GM23338 (cell line): Measurements from ENCODE around the gene HBM. TPM values are rescaled to one million over a fixed set of nuclear protein-coding genes. Genes with fewer than 3 reads are reported as not detected.

Experiments used
- ATAC-seq: fragments of 200-7000 bp; cut with Tn5 transposase; 3 replicates; pipeline ENCODE4 v1.9.1; 2020
- DNase-seq: peaks from one replicate; pipeline ENCODE4 v3.0.0-alpha.2; 2015; ENCODE audit warnings: low spot score
- H2AFZ ChIP-seq: fragments of 200-600 bp; sonication (generic); 2 replicates; pipeline ENCODE4 v1.8.0; 2016; ENCODE audit warnings: antibody characterized with exemption, mild to moderate bottlenecking, moderate library complexity
- H3F3A ChIP-seq: fragments of 200-600 bp; sonication (generic); replicated peaks from 2 replicates; pipeline ENCODE4 v1.8.0; 2017; ENCODE audit warnings: antibody characterized with exemption, mixed run types, low read depth
- H3K27ac ChIP-seq: fragments of 200-600 bp; sonication (generic); 2 replicates; pipeline ENCODE4 v1.6.1; 2016; ENCODE audit warnings: low read depth
- H3K27me3 ChIP-seq: fragments of 200-600 bp; sonication (generic); 2 replicates; pipeline ENCODE4 v1.8.0; 2016; ENCODE audit warnings: mild to moderate bottlenecking, mixed run types, moderate library complexity; ENCODE audit not compliant: insufficient read depth
- H3K36me3 ChIP-seq: fragments of 200-600 bp; sonication (generic); 2 replicates; pipeline ENCODE4 v1.8.0; 2016; ENCODE audit warnings: mild to moderate bottlenecking; ENCODE audit not compliant: insufficient read depth
- H3K4me1 ChIP-seq: fragments of 200-600 bp; sonication (generic); 2 replicates; pipeline ENCODE4 v1.8.0; 2016; ENCODE audit warnings: mild to moderate bottlenecking, moderate library complexity; ENCODE audit not compliant: insufficient read depth
- H3K4me2 ChIP-seq: fragments of 200-600 bp; sonication (generic); 2 replicates; pipeline ENCODE4 v1.7.1; 2017; ENCODE audit warnings: mixed run types
- H3K4me3 ChIP-seq: fragments of 200-600 bp; sonication (generic); 2 replicates; pipeline ENCODE4 v1.6.1; 2016; ENCODE audit warnings: mixed run types
- H3K79me2 ChIP-seq: fragments of 200-600 bp; sonication (generic); replicated peaks from 2 replicates; pipeline ENCODE4 v1.8.0; 2017; ENCODE audit warnings: mild to moderate bottlenecking; ENCODE audit not compliant: insufficient read depth
- H3K9me2 ChIP-seq: fragments of 200-600 bp; sonication (generic); 2 replicates; pipeline ENCODE4 v1.8.0; 2017; ENCODE audit not compliant: insufficient read depth
- H4K20me1 ChIP-seq: fragments of 200-600 bp; sonication (generic); replicated peaks from 2 replicates; pipeline ENCODE4 v1.8.0; 2017; ENCODE audit warnings: mild to moderate bottlenecking; ENCODE audit not compliant: insufficient read depth
- H3K27ac Mint-ChIP-seq: 2 replicates; pipeline ENCODE4 v1.8.0; 2020; ENCODE audit warnings: inconsistent platforms, mild to moderate bottlenecking, moderate library complexity, mixed read lengths
- H3K27me3 Mint-ChIP-seq: 3 replicates; pipeline ENCODE4 v1.8.0; 2022; ENCODE audit warnings: low read depth, mild to moderate bottlenecking, moderate library complexity, mixed read lengths, inconsistent platforms; ENCODE audit not compliant: insufficient read depth, poor library complexity
- H3K36me3 Mint-ChIP-seq: 3 replicates; pipeline ENCODE4 v1.8.0; 2021; ENCODE audit warnings: low read depth, mild to moderate bottlenecking, inconsistent platforms, moderate library complexity, mixed read lengths
- H3K4me1 Mint-ChIP-seq: 3 replicates; pipeline ENCODE4 v1.8.0; 2020; ENCODE audit warnings: mild to moderate bottlenecking, inconsistent platforms, mixed read lengths
- H3K4me3 Mint-ChIP-seq: 3 replicates; pipeline ENCODE4 v1.8.0; 2021; ENCODE audit warnings: moderate library complexity, mild to moderate bottlenecking, inconsistent platforms, mixed read lengths
- H3K9me3 Mint-ChIP-seq: 3 replicates; pipeline ENCODE4 v1.8.0; 2020; ENCODE audit warnings: moderate library complexity, mild to moderate bottlenecking, inconsistent platforms, mixed read lengths
- EZH2 ChIP-seq: fragments of 200-600 bp; sonication (generic); IDR thresholded peaks from one replicate; pipeline ENCODE4 v1.8.0; 2017; ENCODE audit warnings: antibody characterized with exemption, mild to moderate bottlenecking, low read depth; ENCODE audit not compliant: unreplicated experiment
- NANOG ChIP-seq: IDR thresholded peaks from 2 replicates; pipeline ENCODE4 v1.6.1; 2016; ENCODE audit warnings: antibody characterized with exemption, borderline replicate concordance
- REST ChIP-seq: IDR thresholded peaks from one replicate; pipeline ENCODE4 v1.6.1; 2018; ENCODE audit warnings: antibody characterized with exemption; ENCODE audit not compliant: unreplicated experiment
- STAT1 ChIP-seq: IDR thresholded peaks from one replicate; pipeline ENCODE4 v1.6.1; 2016; ENCODE audit warnings: antibody characterized with exemption; ENCODE audit not compliant: unreplicated experiment
- ZNF114 ChIP-seq: fragments of 250-450 bp; sonication (Bioruptor Pico); IDR thresholded peaks from 2 replicates; pipeline ENCODE4 v1.5.0; 2020; ENCODE audit warnings: mild to moderate bottlenecking, moderate library complexity
- polyA plus RNA-seq: library from polyadenylated mRNA; unstranded; fragments of >200 nt; fragmentation: Nextera tagmentation; extraction: Ambion mirVana; gene quantifications from 2 replicates; pipeline ENCODE4 v1.2.1, GENCODE V29; 2016
- total RNA-seq: library from RNA; depleted of rRNA; stranded (reverse); fragments of >200 nt; shearing (Covaris generic); gene quantifications from 2 replicates; pipeline ENCODE4 v1.2.3, GENCODE V29; 2014
- TF ChIP-seq, protein P1 (sequence below): IDR thresholded peaks from 2 replicates; pipeline ENCODE4 v1.6.1; 2016; ENCODE audit warnings: antibody characterized with exemption
- TF ChIP-seq, protein P2 (sequence below), 2 experiments: fragments of 200-600 bp in 1 of 2; sonication (generic) in 1 of 2; conservative IDR thresholded peaks; 2 replicates each; pipeline versions ENCODE4 v1.5.1 to v1.6.1; 2016 to 2017; ENCODE audit warnings: antibody characterized with exemption in 2 of 2, low read depth in 2 of 2, mild to moderate bottlenecking in 2 of 2, moderate library complexity in 1 of 2
- TF ChIP-seq, protein P3 (sequence below): fragments of 250-450 bp; sonication (Bioruptor Pico); IDR thresholded peaks from 2 replicates; pipeline ENCODE4 v1.5.0; 2020; ENCODE audit warnings: mild to moderate bottlenecking, moderate library complexity

The HBM gene
- total and polyA plus RNA-seq, 2 experiments from 2014 or later = not detected

DNA sequence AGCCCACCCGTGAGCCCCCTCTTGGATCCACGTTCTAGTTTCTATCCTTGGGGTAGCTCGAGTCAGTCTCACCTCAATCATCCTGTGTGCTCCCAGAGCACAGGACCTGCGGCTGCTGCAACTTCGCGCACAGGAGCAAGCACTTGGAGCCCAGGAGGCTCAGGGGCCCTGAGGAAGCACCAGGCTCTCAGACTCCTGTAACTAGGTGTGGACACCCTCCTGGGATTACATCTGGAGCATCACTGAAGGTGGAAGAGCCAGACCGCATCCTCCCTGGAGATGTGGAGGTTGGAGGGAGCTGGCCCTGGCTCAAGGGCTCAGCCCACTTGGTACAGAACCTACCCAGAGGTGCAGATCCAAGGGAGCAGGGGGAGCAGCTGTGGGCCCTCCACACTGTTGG, 17.2 kb downstream of the HBM start (continued):
- TF ChIP-seq, protein P1, sequence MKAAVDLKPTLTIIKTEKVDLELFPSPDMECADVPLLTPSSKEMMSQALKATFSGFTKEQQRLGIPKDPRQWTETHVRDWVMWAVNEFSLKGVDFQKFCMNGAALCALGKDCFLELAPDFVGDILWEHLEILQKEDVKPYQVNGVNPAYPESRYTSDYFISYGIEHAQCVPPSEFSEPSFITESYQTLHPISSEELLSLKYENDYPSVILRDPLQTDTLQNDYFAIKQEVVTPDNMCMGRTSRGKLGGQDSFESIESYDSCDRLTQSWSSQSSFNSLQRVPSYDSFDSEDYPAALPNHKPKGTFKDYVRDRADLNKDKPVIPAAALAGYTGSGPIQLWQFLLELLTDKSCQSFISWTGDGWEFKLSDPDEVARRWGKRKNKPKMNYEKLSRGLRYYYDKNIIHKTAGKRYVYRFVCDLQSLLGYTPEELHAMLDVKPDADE = no peak
- TF ChIP-seq REST (no peak), NANOG (no peak), ZNF114 (CRISPR knock-in tag) (no peak)
- TF ChIP-seq, protein P2, sequence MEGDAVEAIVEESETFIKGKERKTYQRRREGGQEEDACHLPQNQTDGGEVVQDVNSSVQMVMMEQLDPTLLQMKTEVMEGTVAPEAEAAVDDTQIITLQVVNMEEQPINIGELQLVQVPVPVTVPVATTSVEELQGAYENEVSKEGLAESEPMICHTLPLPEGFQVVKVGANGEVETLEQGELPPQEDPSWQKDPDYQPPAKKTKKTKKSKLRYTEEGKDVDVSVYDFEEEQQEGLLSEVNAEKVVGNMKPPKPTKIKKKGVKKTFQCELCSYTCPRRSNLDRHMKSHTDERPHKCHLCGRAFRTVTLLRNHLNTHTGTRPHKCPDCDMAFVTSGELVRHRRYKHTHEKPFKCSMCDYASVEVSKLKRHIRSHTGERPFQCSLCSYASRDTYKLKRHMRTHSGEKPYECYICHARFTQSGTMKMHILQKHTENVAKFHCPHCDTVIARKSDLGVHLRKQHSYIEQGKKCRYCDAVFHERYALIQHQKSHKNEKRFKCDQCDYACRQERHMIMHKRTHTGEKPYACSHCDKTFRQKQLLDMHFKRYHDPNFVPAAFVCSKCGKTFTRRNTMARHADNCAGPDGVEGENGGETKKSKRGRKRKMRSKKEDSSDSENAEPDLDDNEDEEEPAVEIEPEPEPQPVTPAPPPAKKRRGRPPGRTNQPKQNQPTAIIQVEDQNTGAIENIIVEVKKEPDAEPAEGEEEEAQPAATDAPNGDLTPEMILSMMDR (conservative IDR thresholded peaks at IDR 0.05; ENCODE audit: low read depth in 2 of 2) = no peak

DNA sequence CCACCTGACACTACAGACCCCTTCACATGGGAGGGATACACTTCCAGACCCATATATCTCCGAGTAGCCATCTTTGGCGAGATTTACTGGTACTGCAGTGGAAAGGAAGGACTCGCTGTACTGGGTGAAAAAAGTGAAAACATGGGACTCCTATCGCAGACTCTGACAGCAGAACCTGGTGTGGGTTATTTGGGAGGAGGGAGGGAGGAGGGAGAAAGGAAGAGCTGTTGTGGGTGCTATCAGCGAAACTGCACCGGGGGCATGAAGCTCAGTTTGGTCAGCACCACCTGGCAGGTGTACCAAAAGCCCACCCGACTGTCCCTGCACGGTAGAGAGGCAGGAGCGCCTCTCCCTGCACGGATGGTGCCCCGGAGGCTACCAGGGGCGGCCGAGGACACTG, 19.4 kb downstream of the HBM start:
- Mint-ChIP-seq H3K4me3 (no peak overlapping the region; the same call in 2 of the 3 replicates), H3K36me3 (peaks cover 40% of the 10 kb centered on the region), H3K9me3 (no peaks in the 10 kb centered on the region), H3K27me3 (peaks cover 15% of the 10 kb centered on the region), H3K4me1 (no peaks in the 10 kb centered on the region; the same call in 1 of the 3 replicates), H3K27ac (no peak overlapping the region)
- ATAC-seq = no peak
- no peaks in the 10 kb centered on the region for H3K9me2 ChIP-seq
- H3K4me3 ChIP-seq = no peak overlapping the region
- no peak overlapping the region for H3K4me2 ChIP-seq
- no peak overlapping the region for H2AFZ ChIP-seq
- H3K79me2 ChIP-seq = no peaks in the 10 kb centered on the region
- H3K27me3 ChIP-seq = peaks cover 11% of the 10 kb centered on the region
- H4K20me1 ChIP-seq = no peaks in the 10 kb centered on the region; the same call in none of the 2 replicates
- peaks cover 38% of the 10 kb centered on the region; the same call in 1 of the 2 replicates for H3F3A ChIP-seq
- H3K27ac ChIP-seq = peak overlapping the region; percentile 66; the same call in 1 of the 2 replicates
- H3K36me3 ChIP-seq = peaks cover 26% of the 10 kb centered on the region
- no peak for DNase-seq
- H3K4me1 ChIP-seq = no peaks in the 10 kb centered on the region
- TF ChIP-seq, protein P3, sequence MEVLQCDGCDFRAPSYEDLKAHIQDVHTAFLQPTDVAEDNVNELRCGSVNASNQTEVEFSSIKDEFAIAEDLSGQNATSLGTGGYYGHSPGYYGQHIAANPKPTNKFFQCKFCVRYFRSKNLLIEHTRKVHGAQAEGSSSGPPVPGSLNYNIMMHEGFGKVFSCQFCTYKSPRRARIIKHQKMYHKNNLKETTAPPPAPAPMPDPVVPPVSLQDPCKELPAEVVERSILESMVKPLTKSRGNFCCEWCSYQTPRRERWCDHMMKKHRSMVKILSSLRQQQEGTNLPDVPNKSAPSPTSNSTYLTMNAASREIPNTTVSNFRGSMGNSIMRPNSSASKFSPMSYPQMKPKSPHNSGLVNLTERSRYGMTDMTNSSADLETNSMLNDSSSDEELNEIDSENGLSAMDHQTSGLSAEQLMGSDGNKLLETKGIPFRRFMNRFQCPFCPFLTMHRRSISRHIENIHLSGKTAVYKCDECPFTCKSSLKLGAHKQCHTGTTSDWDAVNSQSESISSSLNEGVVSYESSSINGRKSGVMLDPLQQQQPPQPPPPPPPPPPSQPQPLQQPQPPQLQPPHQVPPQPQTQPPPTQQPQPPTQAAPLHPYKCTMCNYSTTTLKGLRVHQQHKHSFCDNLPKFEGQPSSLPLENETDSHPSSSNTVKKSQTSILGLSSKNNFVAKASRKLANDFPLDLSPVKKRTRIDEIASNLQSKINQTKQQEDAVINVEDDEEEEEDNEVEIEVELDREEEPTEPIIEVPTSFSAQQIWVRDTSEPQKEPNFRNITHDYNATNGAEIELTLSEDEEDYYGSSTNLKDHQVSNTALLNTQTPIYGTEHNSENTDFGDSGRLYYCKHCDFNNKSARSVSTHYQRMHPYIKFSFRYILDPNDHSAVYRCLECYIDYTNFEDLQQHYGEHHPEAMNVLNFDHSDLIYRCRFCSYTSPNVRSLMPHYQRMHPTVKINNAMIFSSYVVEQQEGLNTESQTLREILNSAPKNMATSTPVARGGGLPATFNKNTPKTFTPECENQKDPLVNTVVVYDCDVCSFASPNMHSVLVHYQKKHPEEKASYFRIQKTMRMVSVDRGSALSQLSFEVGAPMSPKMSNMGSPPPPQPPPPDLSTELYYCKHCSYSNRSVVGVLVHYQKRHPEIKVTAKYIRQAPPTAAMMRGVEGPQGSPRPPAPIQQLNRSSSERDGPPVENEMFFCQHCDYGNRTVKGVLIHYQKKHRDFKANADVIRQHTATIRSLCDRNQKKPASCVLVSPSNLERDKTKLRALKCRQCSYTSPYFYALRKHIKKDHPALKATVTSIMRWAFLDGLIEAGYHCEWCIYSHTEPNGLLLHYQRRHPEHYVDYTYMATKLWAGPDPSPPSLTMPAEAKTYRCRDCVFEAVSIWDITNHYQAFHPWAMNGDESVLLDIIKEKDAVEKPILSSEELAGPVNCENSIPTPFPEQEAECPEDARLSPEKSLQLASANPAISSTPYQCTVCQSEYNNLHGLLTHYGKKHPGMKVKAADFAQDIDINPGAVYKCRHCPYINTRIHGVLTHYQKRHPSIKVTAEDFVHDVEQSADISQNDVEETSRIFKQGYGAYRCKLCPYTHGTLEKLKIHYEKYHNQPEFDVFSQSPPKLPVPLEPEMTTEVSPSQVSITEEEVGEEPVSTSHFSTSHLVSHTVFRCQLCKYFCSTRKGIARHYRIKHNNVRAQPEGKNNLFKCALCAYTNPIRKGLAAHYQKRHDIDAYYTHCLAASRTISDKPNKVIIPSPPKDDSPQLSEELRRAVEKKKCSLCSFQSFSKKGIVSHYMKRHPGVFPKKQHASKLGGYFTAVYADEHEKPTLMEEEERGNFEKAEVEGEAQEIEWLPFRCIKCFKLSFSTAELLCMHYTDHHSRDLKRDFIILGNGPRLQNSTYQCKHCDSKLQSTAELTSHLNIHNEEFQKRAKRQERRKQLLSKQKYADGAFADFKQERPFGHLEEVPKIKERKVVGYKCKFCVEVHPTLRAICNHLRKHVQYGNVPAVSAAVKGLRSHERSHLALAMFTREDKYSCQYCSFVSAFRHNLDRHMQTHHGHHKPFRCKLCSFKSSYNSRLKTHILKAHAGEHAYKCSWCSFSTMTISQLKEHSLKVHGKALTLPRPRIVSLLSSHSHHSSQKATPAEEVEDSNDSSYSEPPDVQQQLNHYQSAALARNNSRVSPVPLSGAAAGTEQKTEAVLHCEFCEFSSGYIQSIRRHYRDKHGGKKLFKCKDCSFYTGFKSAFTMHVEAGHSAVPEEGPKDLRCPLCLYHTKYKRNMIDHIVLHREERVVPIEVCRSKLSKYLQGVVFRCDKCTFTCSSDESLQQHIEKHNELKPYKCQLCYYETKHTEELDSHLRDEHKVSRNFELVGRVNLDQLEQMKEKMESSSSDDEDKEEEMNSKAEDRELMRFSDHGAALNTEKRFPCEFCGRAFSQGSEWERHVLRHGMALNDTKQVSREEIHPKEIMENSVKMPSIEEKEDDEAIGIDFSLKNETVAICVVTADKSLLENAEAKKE = no peak
- TF ChIP-seq STAT1 (no peak), EZH2 (no peak), REST (no peak)
